Retinal pigment epithelial cell (primary cell): ENCODE measurements around the gene JSRP1.

ENCODE experiments used
- DNase-seq: peaks from one replicate; pipeline ENCODE4 v3.0.0-alpha.2; 2010; ENCODE audit warnings: low read depth
- H3K4me3 ChIP-seq: 2 replicates; pipeline ENCODE4 v1.5.1; 2011; ENCODE audit warnings: mild to moderate bottlenecking, low read length, control low read depth, moderate library complexity
- CTCF ChIP-seq: conservative IDR thresholded peaks from 2 replicates; pipeline ENCODE4 v1.5.1; 2011; ENCODE audit warnings: low read depth, low read length, control low read depth, inconsistent platforms

The JSRP1 gene

GRCh38 chr19:2226051-2226839 is 30.0 kb downstream of the JSRP1 start:
- no peak overlapping the region for H3K4me3 ChIP-seq

GRCh38 chr19:2225415-2226050 is 30.7 kb downstream of the JSRP1 start:
- TF ChIP-seq CTCF, result no peak
- no peak overlapping the region for H3K4me3 ChIP-seq
- DNase-seq, result no peak

More at GRCh38 chr19:2226051-2226839, 30.0 kb downstream of the JSRP1 start:
- no peak for DNase-seq
- no peak for TF ChIP-seq CTCF

- no peak overlapping the region for H3K4me3 ChIP-seq
- TF ChIP-seq CTCF, result no peak
- no peak for DNase-seq
Observed at GRCh38 chr19:2224754-2225349, 31.4 kb downstream of the JSRP1 start.

DNA sequence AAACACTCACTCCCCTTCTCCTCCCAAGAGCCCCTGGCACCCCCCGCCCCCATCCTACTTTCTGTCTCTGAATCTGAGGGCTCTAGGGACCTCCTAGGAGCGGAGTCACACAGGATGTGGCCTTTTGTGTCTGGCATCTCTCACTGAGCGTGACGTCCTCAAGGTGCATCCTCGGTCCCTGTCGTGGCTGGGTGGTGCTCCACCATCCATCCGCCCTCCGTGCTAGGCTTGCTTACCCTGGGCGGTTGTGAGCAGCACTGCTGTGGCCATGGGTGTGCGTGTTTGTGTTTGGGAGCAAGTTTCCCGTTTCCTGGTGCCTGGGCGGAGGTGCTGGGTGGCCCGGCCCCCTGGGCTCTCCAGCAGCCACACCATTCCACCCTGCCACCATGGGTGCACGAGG is 32.3 kb downstream of the JSRP1 start:
- TF ChIP-seq CTCF, result no peak
- no peak overlapping the region for H3K4me3 ChIP-seq
- DNase-seq, result no peak

GRCh38 chr19:2223391-2223790 is 32.8 kb downstream of the JSRP1 start:
- no peak overlapping the region for H3K4me3 ChIP-seq
- no peak for TF ChIP-seq CTCF
- DNase-seq, result no peak

DNA sequence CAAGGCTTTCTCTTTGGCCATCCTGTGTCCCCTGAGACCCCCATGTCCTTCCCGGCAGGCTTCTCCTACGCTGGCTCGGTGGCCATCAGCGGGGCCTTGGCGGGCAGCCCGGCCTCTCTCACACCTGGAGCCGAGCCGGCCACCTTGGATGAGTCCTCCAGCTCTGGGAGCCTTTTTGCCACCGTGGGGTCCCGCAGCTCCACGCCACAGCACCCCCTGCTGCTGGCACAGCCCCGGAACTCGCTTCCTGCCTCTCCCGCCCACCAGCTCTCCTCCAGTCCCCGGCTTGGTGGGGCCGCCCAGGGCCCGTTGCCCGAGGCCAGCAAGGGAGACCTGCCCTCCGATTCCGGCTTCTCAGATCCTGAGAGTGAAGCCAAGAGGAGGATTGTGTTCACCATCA is 34.3 kb downstream of the JSRP1 start:
- DNase-seq, result no peak
- TF ChIP-seq CTCF, result peak; percentile 27
- no peak overlapping the region for H3K4me3 ChIP-seq

GRCh38 chr19:2221250-2221831 is 34.9 kb downstream of the JSRP1 start:
- H3K4me3 ChIP-seq, result no peak overlapping the region
- DNase-seq, result no peak
- no peak for TF ChIP-seq CTCF
